HG02970 (cell line): ENCODE measurements around the gene ADAM19.

Experiments used
- ATAC-seq: cut with Tn5 transposase; IDR thresholded peaks from one replicate; pipeline ENCODE4 v1.9.1; 2021; ENCODE audit warnings: mild to moderate bottlenecking, moderate library complexity, moderate number of reproducible peaks; ENCODE audit not compliant: unreplicated experiment, low FRiP score

The ADAM19 gene

GRCh38 chr5:157545610-157546310 is 29.8 kb downstream of the ADAM19 start:
- ATAC-seq: no peak

- no peak for ATAC-seq
Observed at GRCh38 chr5:157544623-157544989, 31.0 kb downstream of the ADAM19 start.

DNA sequence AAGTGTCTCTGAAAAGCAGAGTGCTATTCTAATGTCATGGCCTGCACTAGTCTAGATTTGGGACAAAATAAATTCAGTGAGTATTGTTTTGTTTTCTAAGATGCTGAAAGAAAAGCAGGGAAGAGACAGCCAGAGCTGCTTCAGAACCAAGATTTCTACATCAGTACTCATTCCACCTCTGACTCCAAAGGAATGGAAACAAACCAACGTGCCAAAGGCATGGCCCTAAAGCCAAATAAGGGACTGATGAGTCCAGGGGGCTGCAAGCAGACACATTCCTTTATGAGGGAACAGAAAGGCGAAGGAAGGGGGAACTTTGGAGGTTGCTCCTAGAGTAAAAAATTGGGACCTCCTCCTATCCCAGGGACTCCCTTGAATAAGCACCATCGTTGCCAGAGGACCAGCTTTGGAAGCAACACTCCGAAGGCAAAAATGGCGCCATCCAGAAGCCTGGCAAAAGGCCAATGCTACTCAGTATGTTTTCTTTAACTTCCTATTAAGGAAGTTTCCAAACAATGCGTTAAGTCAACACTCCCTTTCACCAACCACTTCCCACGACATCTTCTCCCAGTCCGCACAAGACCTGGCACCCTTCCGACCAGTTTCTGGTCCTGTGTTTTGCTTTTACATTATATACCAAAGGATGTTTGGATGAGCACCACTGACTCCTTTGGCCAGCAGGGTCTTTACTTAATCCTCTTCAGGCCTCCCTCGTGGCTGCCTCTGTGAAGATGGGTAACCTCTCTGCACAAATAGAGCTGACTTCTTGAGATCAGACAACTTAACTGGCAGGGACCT is 31.6 kb downstream of the ADAM19 start:
- no peak for ATAC-seq

DNA sequence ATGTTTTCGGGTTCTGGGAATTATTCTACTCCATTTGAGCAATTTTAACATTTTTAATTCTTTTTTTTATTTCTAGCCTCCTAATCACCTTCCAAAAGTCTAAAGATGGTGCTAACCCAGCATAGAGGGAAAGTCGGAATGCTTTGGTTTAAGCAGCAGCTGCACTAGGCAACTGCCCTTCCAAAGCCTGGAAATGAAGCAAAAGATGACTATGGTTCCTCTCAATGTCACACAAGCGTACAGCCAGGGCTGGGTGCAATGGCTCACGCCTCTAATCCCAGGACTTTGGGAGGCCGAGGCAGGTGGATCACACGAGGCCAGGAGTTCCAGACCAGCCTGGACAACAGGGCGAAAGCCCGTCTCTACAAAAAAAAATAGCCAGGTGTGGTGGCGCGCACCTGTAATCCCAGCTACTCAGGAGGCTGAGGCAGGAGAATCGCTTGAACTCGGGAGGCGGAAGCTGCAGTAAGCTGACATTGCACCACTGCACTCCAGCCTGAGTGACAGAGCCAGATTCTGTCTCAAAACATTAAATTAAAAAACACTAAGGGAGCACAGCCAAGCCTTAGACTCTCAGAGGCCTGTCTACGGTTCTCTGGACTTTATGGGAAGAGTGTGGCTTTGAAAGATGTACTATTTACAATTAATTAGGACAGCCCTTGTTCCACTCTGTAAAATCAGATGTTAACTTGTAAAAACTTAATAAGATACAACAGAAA is 33.1 kb downstream of the ADAM19 start:
- no peak for ATAC-seq

DNA sequence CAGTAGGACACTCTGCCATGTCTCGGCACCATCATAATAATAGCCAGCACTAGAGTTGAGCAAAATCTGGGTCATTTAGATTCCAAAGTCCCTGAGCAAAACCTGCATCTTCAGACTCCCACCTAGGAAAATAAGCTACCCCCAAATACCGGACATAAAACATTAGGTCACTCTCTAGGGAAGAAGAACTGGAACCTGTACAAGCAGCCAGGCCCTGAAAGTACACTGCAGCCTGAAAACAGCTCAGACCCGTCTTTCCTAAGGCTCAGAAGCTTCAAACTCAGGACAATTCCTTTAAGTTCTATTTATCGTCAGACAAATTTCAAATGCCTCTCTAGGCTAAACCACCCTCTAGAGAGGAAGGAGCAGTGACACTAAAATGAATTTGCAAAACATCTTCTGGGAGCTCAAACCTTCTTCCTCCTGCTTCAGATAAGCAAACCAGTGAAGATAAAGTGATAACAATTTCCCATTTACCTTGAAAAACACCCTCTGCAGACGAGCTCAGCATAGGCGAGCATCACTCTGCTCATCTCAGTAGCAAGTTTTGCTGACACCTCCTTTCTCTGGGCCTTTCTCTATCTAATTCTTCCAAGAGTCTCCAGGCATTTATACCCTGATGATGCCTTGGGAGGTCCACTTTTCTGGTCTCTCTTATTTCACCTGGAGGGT is 34.0 kb downstream of the ADAM19 start:
- ATAC-seq: peak; percentile 15

GRCh38 chr5:157540707-157541446 is 34.7 kb downstream of the ADAM19 start:
- ATAC-seq: peak; percentile 93

- no peak for ATAC-seq
Observed at GRCh38 chr5:157540124-157540523, 35.5 kb downstream of the ADAM19 start.

DNA sequence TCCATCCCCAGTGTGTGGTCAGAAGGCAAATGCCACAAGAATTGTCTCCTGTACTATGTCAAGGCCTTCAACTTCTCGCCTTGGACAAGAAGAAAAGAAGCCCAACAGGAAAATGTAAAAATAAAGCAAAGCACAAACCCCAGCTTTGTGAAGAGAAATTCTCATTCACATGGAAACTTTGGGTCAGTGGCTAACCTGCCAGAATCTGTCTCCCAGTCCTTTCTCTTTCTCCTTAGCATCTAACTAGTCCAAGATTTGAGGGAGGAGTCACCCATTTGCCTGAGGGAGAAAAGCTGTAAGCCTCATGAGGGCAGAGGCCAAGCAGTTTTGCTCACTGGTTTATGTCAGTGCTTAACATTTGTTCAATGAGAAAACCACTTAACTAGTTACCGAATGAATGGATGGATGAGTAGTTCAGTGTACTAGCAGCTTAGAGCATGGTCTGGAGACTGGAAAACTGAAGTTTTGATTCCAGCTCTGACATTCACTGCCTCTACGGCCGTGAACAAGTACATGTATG is 36.0 kb downstream of the ADAM19 start:
- ATAC-seq: no peak

DNA sequence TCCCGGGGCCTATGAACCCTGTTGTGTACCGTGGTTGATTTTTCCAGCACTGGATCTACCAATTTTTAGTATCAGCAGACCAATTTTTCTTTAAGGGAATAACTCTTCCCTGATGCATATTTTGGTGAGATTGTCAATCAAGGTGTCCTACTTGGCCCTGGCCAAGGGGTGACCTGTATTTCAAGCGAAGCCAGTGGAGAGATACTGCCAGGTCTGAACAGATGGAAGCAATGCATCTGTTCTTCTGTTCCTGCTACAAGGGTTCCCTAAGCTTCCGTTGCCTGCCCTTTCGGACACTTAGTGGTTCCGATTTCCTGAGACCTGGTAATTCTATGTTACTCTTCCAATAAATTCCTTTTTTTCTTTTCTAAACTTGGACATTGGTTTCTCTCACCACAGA is 37.3 kb downstream of the ADAM19 start:
- no peak for ATAC-seq

GRCh38 chr5:157535042-157535865 is 40.3 kb downstream of the ADAM19 start:
- ATAC-seq: no peak

- no peak for ATAC-seq
Observed at GRCh38 chr5:157533011-157533481, 42.5 kb downstream of the ADAM19 start.

GRCh38 chr5:157532022-157532421 is 43.6 kb downstream of the ADAM19 start:
- no peak for ATAC-seq

GRCh38 chr5:157530226-157530972 is 45.2 kb downstream of the ADAM19 start:
- no peak for ATAC-seq

- ATAC-seq: no peak
Observed at GRCh38 chr5:157529002-157529401, 46.6 kb downstream of the ADAM19 start.

GRCh38 chr5:157528036-157528632 is 47.4 kb downstream of the ADAM19 start:
- no peak for ATAC-seq

DNA sequence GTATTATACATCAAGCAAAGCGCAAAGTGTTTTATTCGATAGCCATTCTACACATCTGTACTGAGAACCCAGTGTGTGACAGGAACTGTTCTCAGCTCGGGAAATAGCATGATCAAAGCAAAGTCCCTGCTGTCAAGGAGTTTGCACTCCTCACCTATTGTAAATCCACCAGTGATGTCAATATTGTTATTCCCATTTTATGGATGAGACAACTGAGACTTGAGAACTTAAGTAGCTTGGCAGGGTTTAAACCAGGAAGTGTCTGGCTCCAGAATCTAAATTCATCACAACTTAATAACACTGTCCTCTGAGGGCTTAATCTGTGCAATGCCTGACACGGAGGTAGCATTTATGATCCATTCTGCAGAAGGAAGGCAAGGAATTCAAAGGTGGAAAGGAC is 50.7 kb downstream of the ADAM19 start:
- ATAC-seq: no peak

GRCh38 chr5:157523976-157524375 is 51.6 kb downstream of the ADAM19 start:
- no peak for ATAC-seq

DNA sequence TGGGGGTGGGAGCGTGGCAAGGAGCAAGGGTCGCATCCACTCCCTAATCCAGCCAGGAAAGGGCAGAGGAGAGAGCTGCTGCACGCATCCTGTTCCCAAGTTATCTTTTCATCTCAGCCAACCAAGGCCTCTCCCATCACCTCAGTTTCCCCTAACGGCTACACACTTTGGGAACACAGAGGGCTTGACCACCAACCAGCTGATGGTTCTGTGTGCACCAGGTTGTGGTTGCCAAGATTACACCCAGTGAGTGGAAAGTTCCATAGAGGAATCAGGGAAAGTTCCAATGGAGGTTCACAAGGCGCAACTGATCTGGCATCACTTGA is 53.9 kb downstream of the ADAM19 start:
- ATAC-seq: no peak
